Measurements from ENCODE around the gene NDUFS8. TPM values are rescaled to one million over a fixed set of nuclear protein-coding genes. Genes with fewer than 3 reads are reported as not detected.
A peak's percentile ranks its signal among the peaks of the same experiment; 100 is the strongest.

Gene NDUFS8
- polyA plus RNA-seq, 3 donors from 2014 or later, result 204 to 258 (median 215) TPM

GRCh38 chr11:68047437-68048290, 17.2 kb downstream of the NDUFS8 start:
- H3K27ac Mint-ChIP-seq, result no peak overlapping the region
- DNase-seq, result no peak
- peaks cover 0 to 8% (median 3%) of the 10 kb centered on the region in 3 donors for H3K36me3 Mint-ChIP-seq
- H3K9me3 Mint-ChIP-seq, result no peaks in the 10 kb centered on the region
- no peaks in the 10 kb centered on the region for H3K4me1 Mint-ChIP-seq
- H3K4me3 Mint-ChIP-seq, result no peak overlapping the region
- H3K27me3 Mint-ChIP-seq (ENCODE audit: low read depth in 3 of 3), result peaks cover 0 to 1% (median 0%) of the 10 kb centered on the region in 3 donors

- DNase-seq, result no peak
- Mint-ChIP-seq H3K4me1 (no peaks in the 10 kb centered on the region), H3K27me3 (ENCODE audit: low read depth in 3 of 3) (peaks cover 0 to 4% (median 2%) of the 10 kb centered on the region in 3 donors), H3K9me3 (no peaks in the 10 kb centered on the region), H3K36me3 (peaks cover 0 to 13% (median 3%) of the 10 kb centered on the region in 3 donors), H3K27ac (no peak overlapping the region), H3K4me3 (no peak overlapping the region)
These were observed 18.4 kb downstream of the NDUFS8 start for GRCh38 chr11:68048681-68049508.

- Mint-ChIP-seq H3K4me3 (no peak overlapping the region), H3K27ac (no peak overlapping the region), H3K4me1 (no peaks in the 10 kb centered on the region), H3K9me3 (no peaks in the 10 kb centered on the region), H3K27me3 (ENCODE audit: low read depth in 3 of 3) (peaks cover 0 to 4% (median 2%) of the 10 kb centered on the region in 3 donors), H3K36me3 (peaks cover 0 to 13% (median 3%) of the 10 kb centered on the region in 3 donors)
- DNase-seq, result no peak
These were observed 19.3 kb downstream of the NDUFS8 start for GRCh38 chr11:68049509-68050370.

- H3K36me3 Mint-ChIP-seq, result peaks cover 0 to 13% (median 3%) of the 10 kb centered on the region in 3 donors
- H3K9me3 Mint-ChIP-seq, result no peaks in the 10 kb centered on the region
- peaks cover 0 to 4% (median 2%) of the 10 kb centered on the region in 3 donors for H3K27me3 Mint-ChIP-seq (ENCODE audit: low read depth in 3 of 3)
- H3K4me3 Mint-ChIP-seq, result no peak overlapping the region
- H3K4me1 Mint-ChIP-seq, result no peaks in the 10 kb centered on the region
- peak overlapping the region in 2 of 6 donors; percentile 20 to 52 for H3K27ac Mint-ChIP-seq
- no peak for DNase-seq
These were observed 19.9 kb downstream of the NDUFS8 start for GRCh38 chr11:68050371-68050841.

DNA sequence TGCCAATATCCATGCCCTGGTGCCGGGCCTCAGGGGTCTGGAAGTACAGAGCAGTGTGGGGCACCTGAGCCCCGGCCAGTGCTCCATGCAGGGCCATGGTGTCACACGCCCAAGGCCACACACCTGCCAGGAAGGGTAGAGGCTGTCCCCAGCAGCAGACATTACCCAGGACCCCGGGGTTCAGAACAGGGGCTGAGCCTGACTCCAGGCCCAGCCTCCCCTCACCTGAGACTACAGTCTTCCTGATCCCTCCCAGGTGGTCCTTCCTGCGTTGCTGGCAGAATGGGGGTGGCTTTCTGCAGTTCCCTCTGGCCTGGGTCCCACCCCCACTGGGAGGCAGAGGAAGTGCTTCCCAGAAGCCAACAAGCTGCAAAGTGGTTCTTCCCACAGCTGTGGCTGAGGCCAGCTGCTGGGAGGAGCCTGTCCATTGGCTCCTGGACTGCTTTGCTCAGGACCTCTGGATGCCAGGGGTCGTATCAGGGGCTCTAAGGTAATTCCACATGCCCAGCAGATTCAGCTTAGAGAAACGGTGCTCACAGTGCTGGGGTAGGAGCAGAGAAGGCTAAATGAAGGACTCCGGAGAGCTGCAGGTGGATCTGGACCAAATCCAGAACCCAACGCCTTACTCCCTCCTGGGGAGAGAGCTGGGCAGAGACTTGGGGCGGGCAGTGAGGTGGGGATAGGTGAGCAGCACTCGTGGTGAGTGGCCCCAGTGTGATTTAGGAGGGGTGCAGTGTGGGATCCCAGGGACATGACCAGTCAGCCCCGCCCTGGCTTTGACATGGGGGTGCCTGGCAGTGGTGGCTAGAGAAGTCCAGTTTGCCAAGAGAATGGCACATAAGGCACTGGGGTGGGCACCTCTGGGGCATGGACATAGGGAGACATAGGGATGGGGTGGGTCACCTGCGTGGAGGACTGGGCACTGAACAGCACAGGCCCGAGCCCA, 21.0 kb downstream of the NDUFS8 start:
- Mint-ChIP-seq H3K4me3 (no peak overlapping the region), H3K4me1 (no peaks in the 10 kb centered on the region), H3K36me3 (peaks cover 0 to 13% (median 3%) of the 10 kb centered on the region in 3 donors), H3K9me3 (no peaks in the 10 kb centered on the region), H3K27me3 (ENCODE audit: low read depth in 3 of 3) (peaks cover 0 to 4% (median 2%) of the 10 kb centered on the region in 3 donors), H3K27ac (peak overlapping the region in 4 of 6 donors; percentile 5 to 70 (median 56))
- no peak for DNase-seq

DNA sequence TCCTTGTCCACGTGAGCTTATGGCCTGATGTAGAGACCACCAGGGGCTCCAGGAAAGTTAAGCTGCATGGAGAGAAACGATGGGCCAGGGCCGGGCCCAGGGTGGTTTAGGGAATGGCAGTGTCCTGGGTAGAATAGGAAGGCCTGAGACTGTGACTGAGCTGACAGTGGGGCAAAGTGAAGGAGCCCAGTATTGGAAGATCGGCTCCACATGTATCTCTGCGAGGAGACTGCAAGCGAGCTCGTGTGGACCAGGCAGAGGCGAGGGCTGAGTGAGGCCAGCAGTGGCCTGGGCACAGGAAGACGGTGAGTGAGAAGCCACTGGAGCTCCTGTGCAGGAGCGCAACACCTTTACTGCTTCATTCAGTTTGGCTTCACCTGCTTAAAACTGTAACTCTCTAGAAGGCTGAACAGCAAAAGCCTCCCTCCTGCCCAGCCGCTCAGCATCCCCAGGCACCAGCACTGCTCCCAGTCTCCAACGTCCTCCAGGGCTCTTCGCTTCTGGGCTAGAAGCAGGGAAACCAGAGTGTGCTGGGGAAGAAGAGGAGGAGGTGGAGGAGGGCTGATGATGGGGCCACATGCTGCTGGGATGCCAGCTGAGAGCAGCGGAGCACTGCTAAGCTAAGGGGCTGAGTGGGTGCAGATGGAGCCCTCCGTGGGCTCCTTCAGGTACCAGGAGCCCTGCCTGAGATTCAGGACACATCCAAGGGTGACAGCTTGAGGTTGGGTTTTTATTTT, 21.8 kb downstream of the NDUFS8 start:
- H3K36me3 Mint-ChIP-seq, result peaks cover 0 to 13% (median 3%) of the 10 kb centered on the region in 3 donors
- H3K27me3 Mint-ChIP-seq (ENCODE audit: low read depth in 3 of 3), result peaks cover 0 to 4% (median 3%) of the 10 kb centered on the region in 3 donors
- H3K9me3 Mint-ChIP-seq, result no peaks in the 10 kb centered on the region
- H3K4me1 Mint-ChIP-seq, result no peaks in the 10 kb centered on the region
- no peak overlapping the region for H3K4me3 Mint-ChIP-seq
- H3K27ac Mint-ChIP-seq, result peak overlapping the region in 4 of 6 donors; percentile 5 to 61 (median 44)
- DNase-seq, result no peak

DNA sequence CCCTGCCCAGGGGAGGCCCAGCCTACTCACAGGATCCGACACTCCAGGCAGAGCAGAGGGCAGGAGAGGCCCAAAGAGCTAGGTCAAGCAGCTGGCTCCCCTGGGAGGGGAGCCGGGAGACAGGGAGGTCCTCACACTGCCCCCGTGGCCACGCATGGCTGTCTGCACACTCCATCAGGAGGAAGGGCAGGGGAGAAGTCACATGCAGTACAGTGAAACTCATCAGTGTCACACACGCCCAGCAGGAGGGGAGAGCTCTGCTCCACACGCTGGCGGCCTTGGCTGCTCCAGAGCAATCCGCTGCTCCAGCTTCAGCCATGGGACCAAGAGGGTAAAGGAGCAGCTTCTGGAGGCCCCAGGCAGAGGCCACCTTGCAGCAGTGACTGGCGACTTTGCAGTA, 22.6 kb downstream of the NDUFS8 start:
- Mint-ChIP-seq H3K4me1 (no peaks in the 10 kb centered on the region), H3K27me3 (ENCODE audit: low read depth in 3 of 3) (peaks cover 0 to 4% (median 3%) of the 10 kb centered on the region in 3 donors), H3K9me3 (no peaks in the 10 kb centered on the region), H3K36me3 (peaks cover 0 to 13% (median 4%) of the 10 kb centered on the region in 3 donors), H3K4me3 (no peak overlapping the region), H3K27ac (peak overlapping the region in 3 of 6 donors; percentile 34 to 61 (median 48))
- no peak for DNase-seq

DNA sequence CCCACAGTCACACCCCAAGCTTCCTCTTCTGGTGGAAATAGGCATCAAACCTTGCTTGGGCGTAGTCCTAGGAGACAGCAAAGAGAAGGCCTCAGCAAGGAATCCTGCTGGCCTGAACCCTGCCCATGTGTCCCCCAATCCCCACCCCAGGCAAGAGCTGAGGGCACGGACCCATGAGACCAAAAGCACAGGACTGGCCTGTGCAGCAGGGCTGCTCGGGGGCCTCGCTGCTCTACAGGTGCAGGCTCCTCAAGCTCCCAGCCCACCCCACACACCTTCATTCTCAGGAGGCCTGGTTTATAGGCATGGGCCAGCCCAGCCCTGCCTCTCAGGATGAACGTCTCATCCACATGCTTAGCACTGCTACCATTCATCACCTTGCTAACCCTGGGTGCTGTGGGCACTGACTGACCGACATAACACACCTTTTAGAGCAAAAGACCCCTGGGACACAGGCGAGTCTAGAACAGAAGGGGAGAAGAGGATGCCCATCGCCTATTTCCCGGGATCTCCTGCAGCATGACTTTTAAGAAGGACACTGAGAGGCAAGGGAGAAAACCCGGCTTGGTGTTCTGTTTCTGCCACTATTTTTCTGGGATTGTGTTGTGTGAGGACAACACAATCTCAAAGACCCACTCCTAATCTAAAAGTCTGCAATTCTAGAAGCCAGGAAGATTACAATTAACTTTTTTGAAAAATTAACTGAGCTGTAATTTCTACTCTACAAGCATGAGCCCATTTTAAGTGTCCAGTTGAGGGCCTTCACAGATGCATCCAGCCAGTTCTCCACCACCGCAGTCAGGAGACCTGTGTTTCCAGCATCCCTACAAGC, 23.7 kb downstream of the NDUFS8 start:
- H3K27ac Mint-ChIP-seq, result peak overlapping the region in 4 of 6 donors; percentile 44 to 80 (median 70)
- DNase-seq, result no peak
- peaks cover 0 to 13% (median 10%) of the 10 kb centered on the region in 3 donors for H3K36me3 Mint-ChIP-seq
- H3K9me3 Mint-ChIP-seq, result no peaks in the 10 kb centered on the region
- H3K4me1 Mint-ChIP-seq, result no peaks in the 10 kb centered on the region
- H3K27me3 Mint-ChIP-seq (ENCODE audit: low read depth in 3 of 3), result peaks cover 0 to 4% (median 3%) of the 10 kb centered on the region in 3 donors
- no peak overlapping the region for H3K4me3 Mint-ChIP-seq

GRCh38 chr11:68056317-68057285, 26.1 kb downstream of the NDUFS8 start:
- Mint-ChIP-seq H3K36me3 (peaks cover 0 to 17% (median 13%) of the 10 kb centered on the region in 3 donors), H3K9me3 (no peaks in the 10 kb centered on the region)

GRCh38 chr11:68057807-68058206, 27.3 kb downstream of the NDUFS8 start:
- H3K27me3 Mint-ChIP-seq (ENCODE audit: low read depth in 3 of 3), result peaks cover 0 to 3% (median 3%) of the 10 kb centered on the region in 3 donors
- no peak for DNase-seq
- no peaks in the 10 kb centered on the region for H3K9me3 Mint-ChIP-seq
- H3K4me3 Mint-ChIP-seq, result no peak overlapping the region
- peak overlapping the region in 1 of 6 donors; percentile 25 for H3K27ac Mint-ChIP-seq
- H3K36me3 Mint-ChIP-seq, result peaks cover 0 to 17% (median 16%) of the 10 kb centered on the region in 3 donors
- H3K4me1 Mint-ChIP-seq, result no peaks in the 10 kb centered on the region

More at GRCh38 chr11:68056317-68057285, 26.1 kb downstream of the NDUFS8 start:
- Mint-ChIP-seq H3K27me3 (ENCODE audit: low read depth in 3 of 3) (peaks cover 0 to 4% (median 3%) of the 10 kb centered on the region in 3 donors), H3K4me3 (no peak overlapping the region), H3K27ac (peak overlapping the region in 1 of 6 donors; percentile 23), H3K4me1 (no peaks in the 10 kb centered on the region)
- DNase-seq, result no peak
